ENCODE measurements around the gene ADAP1.

ADAP1 gene

DNA sequence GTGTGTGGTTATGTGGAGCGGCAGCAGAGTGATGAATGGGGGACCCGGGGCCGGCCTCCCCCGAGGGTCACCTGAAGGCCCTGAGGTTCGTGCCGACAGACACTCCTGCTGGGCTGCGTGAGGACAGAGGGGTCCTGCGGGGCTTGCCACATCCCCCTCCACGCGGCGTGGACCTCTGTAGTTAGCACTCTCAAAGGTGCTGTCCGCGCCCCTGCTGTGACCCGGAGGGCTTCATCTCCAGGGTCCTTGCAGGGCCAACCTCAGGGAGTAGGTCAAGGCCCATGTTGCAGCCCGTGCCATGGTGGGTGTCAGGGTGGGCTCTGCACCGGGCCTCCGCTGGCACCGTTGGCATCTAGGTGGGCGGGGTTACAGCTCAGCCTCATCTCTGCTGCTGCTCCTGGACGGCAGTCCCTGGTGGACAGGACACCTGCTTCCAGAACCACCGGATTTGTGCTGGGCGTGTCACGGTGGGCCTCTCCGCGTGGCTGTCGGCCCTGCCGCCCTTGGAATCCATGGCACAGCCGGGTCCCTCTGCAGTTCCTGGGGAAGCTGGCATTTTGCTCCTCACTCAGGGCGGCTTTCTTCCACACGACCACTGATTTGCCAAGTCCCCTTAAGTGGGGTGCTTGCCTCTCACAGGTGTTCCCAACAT, 97.9 kb downstream of the ADAP1 start:
- no peak for DNase-seq

DNA sequence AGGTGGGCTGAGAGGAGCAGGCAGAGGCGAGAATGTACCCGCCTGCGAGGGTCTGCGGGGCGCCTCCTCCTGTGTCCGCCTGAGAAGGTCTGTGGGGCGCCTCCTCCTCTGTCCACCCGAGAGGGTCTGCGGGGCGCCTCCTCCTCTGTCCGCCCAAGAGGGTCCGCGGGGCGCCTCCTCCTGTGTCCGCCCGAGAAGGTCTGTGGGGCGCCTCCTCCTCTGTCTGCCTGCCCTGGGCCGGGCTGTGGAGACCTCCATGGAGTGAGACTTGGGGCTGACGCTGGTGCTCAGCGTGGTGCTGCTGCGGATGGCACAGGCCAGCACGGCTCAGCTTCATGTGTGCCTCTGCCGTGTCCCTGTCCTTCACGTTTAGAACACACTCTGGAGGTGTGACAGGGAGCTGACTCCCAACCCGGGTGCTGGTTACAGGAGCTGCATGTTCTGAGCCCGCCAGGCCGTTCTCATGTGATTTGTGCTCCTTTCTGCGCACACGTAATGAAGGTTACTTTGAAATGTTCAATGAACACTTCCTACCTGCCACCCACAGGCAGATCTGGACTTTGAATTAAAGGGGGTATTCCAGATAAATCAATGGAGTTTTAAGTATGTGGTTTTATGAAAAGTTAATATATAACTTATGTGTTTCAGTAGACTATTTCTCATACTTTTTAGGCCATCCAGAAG, 98.7 kb downstream of the ADAP1 start:
- no peak for DNase-seq

DNA sequence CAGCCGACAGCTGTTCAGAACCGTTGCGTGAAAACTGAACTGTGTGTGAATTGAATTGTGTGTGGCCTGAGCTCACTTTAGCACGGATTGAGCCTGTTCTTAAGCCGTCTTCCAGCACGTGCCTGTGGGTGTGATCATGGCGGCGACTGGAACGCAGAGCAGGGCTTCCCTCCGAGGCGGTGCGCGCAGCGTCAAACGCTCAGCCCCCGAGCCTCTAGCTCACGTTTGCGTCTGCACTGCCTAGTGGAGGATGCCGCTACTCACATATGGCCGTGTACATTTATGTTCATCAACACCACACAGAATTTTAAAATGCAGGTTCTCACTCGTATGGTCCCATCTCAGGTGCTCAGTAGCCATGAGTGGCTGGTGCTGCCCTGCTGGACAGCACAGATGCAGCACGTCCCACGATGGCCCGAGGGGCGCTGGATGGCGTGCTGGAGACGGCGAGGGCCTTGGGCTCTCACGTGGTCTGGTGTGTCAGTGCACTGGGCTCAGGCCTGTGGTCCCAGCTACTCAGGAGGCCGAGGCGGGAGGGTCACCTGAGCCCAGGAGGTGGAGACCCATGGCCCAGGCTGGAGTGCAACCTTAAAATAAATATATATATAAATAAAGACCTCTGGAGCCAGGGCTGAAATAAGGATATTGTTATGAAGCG, 100.2 kb downstream of the ADAP1 start:
- DNase-seq: no peak

DNA sequence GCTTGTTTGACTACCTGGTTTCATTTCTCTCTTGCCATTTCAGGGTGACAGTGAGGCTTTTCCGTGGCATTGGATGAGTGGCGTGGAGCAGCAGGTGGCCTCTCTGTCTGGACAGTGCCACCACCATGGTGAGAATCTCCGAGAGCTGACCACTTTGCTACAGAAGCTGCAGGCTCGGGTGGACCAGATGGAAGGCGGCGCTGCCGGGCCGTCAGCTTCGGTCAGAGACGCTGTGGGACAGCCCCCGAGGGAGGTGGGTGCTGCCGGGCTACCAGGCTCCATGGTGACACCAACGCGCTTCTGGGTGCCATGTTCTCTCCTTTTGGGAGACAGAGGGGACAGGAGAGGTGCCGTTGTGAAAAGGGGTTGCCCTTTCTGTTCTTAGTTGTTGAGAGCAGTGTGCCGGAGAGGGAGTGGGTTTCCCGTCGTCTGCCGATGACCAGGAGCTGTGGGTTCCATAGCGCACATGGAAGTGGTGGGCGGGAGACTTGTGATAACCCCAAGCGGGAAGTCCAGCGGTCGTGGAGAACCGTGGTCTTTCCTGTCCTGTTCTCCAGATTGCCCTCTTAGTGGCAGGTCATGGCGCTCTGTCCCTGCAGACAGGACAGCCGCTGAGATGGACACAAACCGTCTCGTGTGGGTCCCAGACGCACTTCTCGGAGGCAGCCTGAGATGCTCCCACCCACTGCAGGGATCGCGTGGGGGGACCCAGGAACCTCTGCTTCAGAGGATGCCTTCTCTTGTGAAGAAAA, 100.9 kb downstream of the ADAP1 start:
- DNase-seq: no peak

DNA sequence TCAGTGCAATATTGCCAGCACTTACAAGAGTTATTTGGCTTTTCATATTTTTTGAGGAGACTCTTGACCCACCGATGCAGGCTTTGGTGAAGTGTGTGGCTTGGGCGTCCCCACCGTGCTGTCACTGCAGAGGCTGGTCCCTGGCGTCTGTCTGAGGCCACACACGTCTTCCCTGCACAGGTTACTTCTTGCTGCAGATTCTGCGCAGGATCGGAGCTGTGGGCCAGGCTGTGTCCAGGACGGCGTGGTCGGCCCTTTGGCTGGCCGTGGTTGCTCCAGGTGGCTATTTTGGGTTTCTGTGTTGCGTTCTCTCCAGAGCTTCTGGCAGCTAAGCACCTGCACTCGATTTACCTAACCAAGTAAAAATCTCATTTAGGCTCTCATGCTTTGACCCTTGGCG, 103.3 kb downstream of the ADAP1 start:
- DNase-seq: no peak

DNA sequence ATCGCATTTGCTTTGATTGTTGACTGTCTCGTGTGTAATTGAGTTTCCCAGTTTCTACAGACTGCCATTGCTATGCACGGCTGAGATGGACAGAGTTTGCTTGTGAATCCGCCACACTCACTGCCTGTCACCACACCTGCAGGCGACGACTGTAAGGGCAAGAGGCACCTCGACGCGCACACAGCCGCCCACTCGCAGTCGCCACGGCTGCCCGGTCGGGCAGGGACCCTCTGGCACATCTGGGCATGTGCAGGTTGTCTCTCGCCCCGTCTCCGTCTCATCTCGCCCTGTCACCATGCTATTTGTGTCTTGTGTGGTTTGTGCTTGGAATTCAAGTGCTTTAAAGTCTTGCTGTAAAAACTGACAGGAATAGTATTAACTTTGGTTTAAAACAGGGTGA, 104.7 kb downstream of the ADAP1 start:
- DNase-seq: no peak

DNA sequence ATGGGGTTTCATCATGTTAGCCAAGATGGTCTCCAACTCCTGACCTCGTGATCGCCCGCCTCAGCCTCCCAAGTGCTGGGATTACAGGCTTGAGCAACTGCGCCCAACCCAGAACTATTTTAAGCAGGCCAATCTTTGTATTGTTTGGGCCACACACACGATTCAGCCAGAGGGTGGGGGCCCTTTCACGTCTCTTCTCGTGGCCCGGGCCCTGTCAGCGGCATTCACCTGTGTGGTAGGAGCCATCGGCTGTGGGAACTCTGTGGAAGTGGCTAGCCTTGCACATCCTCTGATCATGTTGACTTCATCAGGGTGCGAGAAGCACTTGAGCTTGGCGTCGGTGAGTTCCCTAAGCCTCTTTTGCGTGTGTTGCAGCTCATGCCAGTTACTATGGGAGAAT, 105.3 kb downstream of the ADAP1 start:
- no peak for DNase-seq

Data from inflammatory macrophage (primary cell).